Femur (tissue), 1 donor: Measurements from ENCODE around the gene CEBPB.

Experiments
- DNase-seq: peaks from one replicate; pipeline ENCODE4 v3.0.0-alpha.2; 2017

The CEBPB gene

DNA sequence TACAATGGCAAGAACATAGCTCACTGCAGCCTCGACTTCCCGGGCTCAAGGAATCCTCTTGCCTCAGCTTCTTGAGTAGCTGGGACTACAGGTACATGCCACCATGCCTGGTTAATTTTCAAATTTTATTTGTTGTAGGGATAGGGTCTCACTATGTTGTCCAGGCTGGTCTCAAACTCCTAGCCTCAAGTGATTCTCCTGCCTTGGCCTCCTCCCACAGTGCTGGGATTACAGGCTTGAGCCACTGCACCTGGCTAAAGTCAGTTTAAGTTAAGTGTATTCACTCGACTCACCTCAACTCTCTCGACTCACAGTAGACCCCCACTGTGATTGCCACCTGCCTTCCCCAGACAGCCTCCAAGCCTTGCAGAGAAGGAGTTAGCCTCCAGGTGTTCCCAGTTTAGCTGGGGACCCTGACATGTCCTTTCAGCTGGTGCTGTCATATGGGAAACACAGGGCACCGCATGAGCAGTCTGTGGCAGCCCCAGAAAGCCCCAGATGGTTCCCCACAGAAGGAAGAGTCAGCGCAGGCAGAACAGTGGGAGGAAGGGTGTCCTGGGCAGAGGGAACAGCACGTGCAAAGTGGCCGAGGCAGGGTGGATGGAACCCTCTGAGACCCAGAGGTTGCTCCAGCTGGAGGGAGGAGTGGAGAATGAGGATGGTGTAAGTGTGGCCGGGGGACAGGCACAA lies 40.4 kb downstream of the CEBPB start:
- DNase-seq, result no peak

DNA sequence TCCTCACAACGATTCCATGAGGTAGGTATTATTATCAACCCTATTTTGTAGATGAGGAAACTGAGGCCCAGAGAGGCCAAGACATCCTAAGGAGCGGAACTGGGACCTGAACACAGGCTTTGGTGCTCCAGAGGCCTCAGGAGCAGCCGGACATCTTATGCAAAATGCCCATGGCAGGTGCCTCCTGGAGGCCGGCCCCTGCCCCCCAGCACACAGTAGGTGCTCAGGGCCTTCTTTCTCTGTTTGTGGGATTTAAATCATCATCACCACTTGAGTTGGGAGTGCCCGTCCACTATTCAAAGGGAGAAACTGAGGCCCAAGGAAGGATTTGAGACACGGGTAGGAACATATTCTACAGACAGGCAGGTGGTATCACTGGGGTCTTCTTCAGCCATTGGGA lies 41.2 kb downstream of the CEBPB start:
- DNase-seq, result no peak

DNA sequence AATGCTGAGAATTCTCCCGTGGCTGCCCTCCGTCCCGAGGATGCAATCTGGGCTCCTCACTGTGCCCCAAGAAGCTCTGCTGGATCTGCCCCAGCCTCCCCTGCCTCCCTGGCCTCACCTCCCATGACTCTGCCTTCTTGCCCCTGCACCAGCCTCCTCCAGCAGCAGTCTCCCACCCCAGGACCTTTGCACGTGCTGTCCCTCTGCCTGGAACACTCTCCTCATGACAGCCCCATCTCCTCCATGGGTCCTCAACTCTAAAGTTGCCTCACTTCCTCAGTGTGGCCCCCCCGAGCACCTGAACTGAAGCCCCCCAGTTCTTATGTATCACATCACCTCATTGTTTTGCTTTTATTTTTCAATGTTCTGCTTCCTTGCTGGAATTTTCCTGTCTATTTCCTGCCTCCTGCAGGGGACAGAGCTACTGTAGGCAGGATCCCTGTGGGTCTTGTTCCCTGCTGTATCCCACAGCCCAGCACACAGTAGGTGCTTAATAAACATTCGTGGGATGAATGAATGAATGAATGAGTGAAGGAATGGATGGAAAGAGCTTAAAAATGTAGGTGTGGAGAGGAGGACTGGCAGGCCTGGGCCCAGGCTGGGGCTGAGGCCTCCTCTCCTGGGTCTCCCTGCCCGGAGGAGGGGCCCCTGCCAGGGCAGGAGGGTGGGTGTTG lies 42.2 kb downstream of the CEBPB start:
- DNase-seq, result no peak

DNA sequence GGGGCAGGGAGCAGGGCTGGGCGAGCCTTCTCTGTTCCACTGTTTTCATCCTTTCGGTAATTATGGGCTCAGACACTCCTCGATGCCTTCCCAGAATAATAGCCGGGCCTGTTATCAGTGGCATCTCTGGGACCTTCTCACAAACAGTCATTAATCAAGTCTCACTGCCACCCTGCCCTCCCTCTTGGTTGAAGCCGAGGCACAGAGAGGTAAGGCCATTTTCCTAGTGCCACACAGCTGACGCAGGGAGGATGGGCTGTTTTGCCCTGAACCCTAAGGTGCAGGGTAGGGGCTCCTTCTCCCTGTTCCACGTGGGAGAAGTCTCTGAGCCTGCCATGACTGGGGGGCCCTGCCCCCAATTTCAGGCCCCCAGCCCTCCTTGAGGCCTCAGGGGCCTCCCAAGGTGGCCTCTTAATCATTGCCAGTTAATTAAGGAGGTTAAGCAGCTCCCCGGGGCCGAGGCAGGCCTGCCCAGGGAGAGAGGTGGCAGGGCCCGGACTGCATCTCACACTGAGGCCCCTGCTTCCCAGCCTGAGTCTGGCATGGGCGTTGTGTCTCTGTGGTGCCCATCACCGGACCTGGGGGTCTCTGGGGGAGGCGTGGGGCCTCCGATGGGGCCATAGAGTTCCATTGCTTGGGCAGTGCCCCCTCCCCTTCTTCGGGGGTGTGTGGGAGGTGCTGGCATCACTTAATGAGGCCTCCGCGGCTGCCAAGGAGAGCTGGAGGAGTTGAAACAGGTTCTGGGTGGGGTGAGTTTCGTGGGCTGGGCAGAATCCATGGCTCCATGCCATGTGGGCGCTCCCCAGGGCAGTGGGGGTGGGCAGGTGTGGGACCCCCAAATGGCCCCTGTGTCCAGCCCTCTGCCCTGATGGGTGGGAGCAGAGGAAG lies 42.9 kb downstream of the CEBPB start:
- no peak for DNase-seq

DNA sequence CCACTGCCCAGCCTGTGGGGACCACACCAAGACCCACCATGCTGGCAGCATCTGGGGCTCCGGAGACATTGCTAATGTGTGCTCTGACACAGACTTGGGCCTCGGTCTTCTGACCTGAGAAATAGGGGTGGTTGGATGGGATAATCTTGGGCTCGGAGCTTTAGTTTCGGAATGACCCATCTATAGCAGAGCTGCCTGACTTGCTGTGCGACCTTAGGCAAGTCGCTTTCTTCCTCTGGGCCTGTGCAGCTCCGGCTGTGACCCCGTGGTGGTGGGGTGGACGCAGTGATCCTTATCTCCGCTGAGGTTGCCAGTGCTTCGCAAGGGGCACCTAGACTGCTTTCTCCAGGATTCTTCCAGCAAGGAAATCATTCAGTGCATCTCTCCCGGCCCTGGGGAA lies 43.7 kb downstream of the CEBPB start:
- DNase-seq, result no peak

DNA sequence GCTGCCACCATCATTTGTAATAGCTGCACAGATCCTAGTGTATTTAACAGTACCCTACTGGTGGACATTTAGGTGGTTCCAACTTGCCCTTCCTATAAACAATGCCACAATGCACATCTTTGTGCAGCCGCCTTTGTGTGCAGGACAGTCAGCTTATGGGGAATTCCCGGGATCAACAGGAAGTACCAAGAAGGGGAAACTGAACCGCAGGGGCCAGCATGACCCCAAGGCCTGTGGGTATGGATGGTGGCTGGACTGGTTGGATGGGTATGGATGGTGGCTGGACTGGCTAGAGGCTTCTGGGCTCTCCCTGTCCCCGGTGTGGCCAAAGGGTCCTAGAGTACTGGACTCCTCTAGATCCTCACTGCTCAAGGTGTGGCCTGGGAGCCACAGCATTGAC lies 46.7 kb downstream of the CEBPB start:
- no peak for DNase-seq

DNA sequence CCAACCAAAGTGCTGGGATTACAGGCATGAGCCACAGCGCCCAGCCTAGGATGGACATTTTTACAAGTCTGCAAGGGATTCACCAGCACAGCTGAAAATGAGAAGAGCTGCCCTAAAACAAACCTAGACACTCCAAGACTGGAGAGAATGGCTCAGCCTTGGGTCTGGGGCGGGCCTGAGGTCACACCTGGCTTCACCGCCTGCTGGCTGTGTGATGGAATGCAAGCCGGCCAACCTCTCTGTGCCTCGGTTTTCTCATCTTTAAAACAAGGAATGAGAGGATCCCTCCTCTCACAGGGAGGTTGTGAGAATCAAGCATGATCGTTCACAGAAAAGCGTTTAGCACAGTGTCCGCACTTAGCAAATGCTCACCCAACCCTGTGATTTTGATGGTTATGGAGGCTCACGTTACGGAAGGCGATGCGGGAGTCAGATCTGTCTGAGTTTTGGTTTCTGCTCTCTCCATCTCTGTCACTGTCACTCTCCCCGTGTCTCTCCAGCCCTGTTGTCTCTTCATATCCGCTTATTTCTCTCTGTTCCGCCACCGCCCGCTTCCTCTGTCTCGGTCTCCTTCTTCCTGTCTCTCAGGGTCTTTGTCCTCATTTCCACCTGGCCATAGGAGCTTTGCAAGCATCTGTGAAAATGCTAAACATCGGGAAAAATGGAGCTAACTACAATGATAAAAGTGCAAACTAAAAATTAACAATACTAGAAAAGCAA lies 47.6 kb downstream of the CEBPB start:
- DNase-seq, result no peak

DNA sequence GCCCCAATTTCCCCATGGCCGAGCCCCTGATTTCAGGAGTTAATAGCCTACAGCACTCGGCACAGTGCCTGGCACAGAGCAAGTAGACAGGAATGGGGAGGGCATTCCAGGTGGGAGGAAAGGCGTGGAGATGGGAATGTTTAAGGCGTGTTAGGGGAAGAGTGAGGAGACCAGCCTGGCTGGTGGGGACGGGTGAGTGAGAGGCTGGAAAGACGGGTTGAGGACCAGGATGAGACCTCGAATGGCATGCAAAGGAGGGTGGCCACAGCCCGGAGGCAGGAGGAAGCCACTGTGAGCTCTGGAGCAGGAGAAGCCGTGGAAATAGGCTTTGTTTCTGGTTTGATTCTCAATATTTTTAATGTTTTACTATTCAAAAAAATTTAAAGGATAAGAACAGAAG lies 49.5 kb downstream of the CEBPB start:
- DNase-seq, result no peak

DNA sequence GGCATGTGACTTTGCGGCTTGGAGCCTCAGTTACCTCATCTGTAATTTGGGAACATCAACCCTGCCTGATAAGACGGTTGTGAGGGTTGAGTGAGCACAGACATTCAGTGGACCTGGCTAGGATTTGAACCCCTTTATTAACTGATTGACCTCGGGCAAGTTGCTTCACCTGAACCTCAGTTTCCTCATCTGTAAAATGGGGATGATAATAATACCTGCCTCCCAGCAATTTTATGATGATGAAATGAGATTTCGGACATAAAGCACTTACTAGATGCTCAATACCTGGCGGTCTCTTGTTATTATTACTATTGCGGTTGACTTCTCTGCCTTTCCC lies 51.5 kb downstream of the CEBPB start:
- no peak for DNase-seq
